OCI-LY1 (cell line): Measurements from ENCODE around the gene TDO2.
"Not testable (repeated sequence)": the region's sequence is repeated elsewhere in the genome, so short reads cannot be mapped to it uniquely, and the experiment has no call there.

Experiments used
- H2AFZ ChIP-seq: fragments of 200-600 bp; sonication (generic), shearing (Covaris generic); 2 replicates; pipeline ENCODE4 v1.6.0; 2014; ENCODE audit warnings: antibody characterized with exemption, mild to moderate bottlenecking, low read length
- H3F3A ChIP-seq: fragments of 200-600 bp; sonication (generic), shearing (Covaris generic); 2 replicates; pipeline ENCODE4 v1.6.0; 2014; ENCODE audit warnings: mild to moderate bottlenecking, antibody characterized with exemption, low read length, moderate library complexity; ENCODE audit not compliant: insufficient read depth
- H3K27ac ChIP-seq: fragments of 200-600 bp; sonication (generic); 2 replicates; pipeline ENCODE4 v1.5.1; 2014; ENCODE audit warnings: low read length, mixed run types, mild to moderate bottlenecking, low read depth; ENCODE audit not compliant: poor library complexity, severe bottlenecking
- H3K27me3 ChIP-seq: fragments of 200-600 bp; sonication (generic); 2 replicates; pipeline ENCODE4 v1.6.0; 2014; ENCODE audit warnings: antibody characterized with exemption, mild to moderate bottlenecking, low read length, moderate library complexity; ENCODE audit not compliant: insufficient read depth
- H3K36me3 ChIP-seq: fragments of 200-600 bp; sonication (generic); 2 replicates; pipeline ENCODE4 v1.6.1; 2014; ENCODE audit warnings: mild to moderate bottlenecking, antibody characterized with exemption, low read length, moderate library complexity, mixed read lengths; ENCODE audit not compliant: insufficient read depth
- H3K4me1 ChIP-seq: fragments of 200-600 bp; sonication (generic); 2 replicates; pipeline ENCODE4 v1.5.1; 2014; ENCODE audit warnings: mild to moderate bottlenecking, low read length, moderate library complexity; ENCODE audit not compliant: insufficient read depth, severe bottlenecking
- H3K4me2 ChIP-seq: fragments of 200-600 bp; sonication (generic), shearing (Covaris generic); 2 replicates; pipeline ENCODE4 v1.6.1; 2014; ENCODE audit warnings: low read length
- H3K4me3 ChIP-seq: fragments of 200-600 bp; sonication (generic); 2 replicates; pipeline ENCODE4 v1.5.1; 2014; ENCODE audit warnings: low read length, low read depth, mild to moderate bottlenecking, mixed read lengths; ENCODE audit not compliant: poor library complexity, severe bottlenecking
- H3K79me2 ChIP-seq: fragments of 200-600 bp; shearing (Covaris generic); 2 replicates; pipeline ENCODE4 v1.6.1; 2016; ENCODE audit warnings: mixed run types, low read length, mixed read lengths; ENCODE audit not compliant: insufficient read depth
- H3K9ac ChIP-seq: fragments of 200-600 bp; sonication (generic), shearing (Covaris generic); 2 replicates; pipeline ENCODE4 v1.6.1; 2014; ENCODE audit warnings: mild to moderate bottlenecking, low read length, mixed read lengths
- H3K9me2 ChIP-seq: fragments of 200-600 bp; sonication (generic), shearing (Covaris generic); 2 replicates; pipeline ENCODE4 v1.6.1; 2014; ENCODE audit warnings: low read depth, mild to moderate bottlenecking, low read length, mixed read lengths
- H3K9me3 ChIP-seq: fragments of 200-600 bp; shearing (Covaris generic); 2 replicates; pipeline ENCODE4 v1.6.1; 2014; ENCODE audit warnings: low read length, mixed read lengths
- H4K20me1 ChIP-seq: fragments of 200-600 bp; sonication (generic), shearing (Covaris generic); 2 replicates; pipeline ENCODE4 v1.6.0; 2016; ENCODE audit warnings: mild to moderate bottlenecking, low read length; ENCODE audit not compliant: insufficient read depth
- EZH2 ChIP-seq: fragments of 200-600 bp; sonication (generic), shearing (Covaris generic); IDR thresholded peaks from 2 replicates; pipeline ENCODE4 v1.8.0; 2017; ENCODE audit warnings: borderline replicate concordance, mixed run types, mild to moderate bottlenecking, antibody characterized with exemption, low read length, moderate library complexity, mixed read lengths
- TF ChIP-seq, protein P1 (sequence below): fragments of 200-600 bp; sonication (generic), shearing (Covaris generic); IDR thresholded peaks from 2 replicates; pipeline ENCODE4 v1.5.1; 2017; ENCODE audit warnings: mild to moderate bottlenecking, antibody characterized with exemption, low read length, moderate library complexity, mixed read lengths

The TDO2 gene

DNA sequence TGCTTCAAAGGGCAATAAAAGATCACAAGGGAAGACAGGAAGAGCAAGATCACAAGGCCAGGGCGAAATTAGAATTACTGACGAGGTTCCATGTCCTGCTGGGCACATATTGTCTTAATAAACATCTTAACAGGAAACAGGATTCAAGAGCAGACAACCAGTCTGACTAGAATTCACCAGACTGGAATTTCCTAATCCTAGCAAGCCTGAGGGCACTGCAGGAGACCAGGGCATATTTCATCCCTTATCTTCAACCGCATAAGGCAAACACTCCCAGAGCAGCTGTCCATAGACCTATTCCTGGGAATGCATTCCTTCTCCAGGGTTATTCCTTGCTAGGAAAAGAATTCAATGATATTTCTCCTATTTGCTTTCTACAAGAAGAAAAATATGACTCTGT, 12.4 kb upstream of the TDO2 start:
- no peaks in the 10 kb centered on the region for H3K9me2 ChIP-seq
- TF ChIP-seq, protein P1, sequence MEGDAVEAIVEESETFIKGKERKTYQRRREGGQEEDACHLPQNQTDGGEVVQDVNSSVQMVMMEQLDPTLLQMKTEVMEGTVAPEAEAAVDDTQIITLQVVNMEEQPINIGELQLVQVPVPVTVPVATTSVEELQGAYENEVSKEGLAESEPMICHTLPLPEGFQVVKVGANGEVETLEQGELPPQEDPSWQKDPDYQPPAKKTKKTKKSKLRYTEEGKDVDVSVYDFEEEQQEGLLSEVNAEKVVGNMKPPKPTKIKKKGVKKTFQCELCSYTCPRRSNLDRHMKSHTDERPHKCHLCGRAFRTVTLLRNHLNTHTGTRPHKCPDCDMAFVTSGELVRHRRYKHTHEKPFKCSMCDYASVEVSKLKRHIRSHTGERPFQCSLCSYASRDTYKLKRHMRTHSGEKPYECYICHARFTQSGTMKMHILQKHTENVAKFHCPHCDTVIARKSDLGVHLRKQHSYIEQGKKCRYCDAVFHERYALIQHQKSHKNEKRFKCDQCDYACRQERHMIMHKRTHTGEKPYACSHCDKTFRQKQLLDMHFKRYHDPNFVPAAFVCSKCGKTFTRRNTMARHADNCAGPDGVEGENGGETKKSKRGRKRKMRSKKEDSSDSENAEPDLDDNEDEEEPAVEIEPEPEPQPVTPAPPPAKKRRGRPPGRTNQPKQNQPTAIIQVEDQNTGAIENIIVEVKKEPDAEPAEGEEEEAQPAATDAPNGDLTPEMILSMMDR, result no peak
- no peak for TF ChIP-seq EZH2
- no peak overlapping the region for H3K27ac ChIP-seq
- no peaks in the 10 kb centered on the region for H3K9me3 ChIP-seq
- H3K79me2 ChIP-seq, result no peaks in the 10 kb centered on the region
- H4K20me1 ChIP-seq, result no peaks in the 10 kb centered on the region
- no peaks in the 10 kb centered on the region for H3K36me3 ChIP-seq
- no peaks in the 10 kb centered on the region for H3K4me1 ChIP-seq
- H3F3A ChIP-seq, result no peaks in the 10 kb centered on the region
- H2AFZ ChIP-seq, result no peak overlapping the region
- H3K27me3 ChIP-seq, result no peaks in the 10 kb centered on the region
- no peak overlapping the region for H3K9ac ChIP-seq
- H3K4me2 ChIP-seq, result no peak overlapping the region
- H3K4me3 ChIP-seq, result no peak overlapping the region

DNA sequence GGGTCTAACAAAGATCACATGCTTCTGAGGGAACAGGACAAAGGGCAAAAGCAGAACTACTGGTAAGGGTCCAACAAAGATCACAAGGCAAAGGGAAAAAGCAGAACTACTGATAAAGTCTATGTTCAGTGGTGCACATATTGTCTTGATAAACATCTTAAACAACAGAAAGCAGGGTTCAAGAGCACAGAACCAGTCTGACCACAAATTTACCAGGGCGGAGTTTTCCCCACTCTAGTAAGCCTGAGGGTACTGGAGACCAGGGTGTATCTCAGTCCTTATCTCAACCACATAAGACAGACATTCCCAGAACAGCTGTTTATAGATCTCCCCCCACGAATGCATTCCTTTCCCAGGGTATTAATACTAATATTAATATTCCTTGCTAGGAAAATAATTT, 5.1 kb upstream of the TDO2 start:
- H3F3A ChIP-seq, H3K9me2 ChIP-seq, H3K36me3 ChIP-seq, H3K4me3 ChIP-seq, H3K27me3 ChIP-seq, H3K27ac ChIP-seq, H3K79me2 ChIP-seq, H3K4me1 ChIP-seq, H2AFZ ChIP-seq, H4K20me1 ChIP-seq, H3K9me3 ChIP-seq, H3K4me2 ChIP-seq, H3K9ac ChIP-seq: not testable (repeated sequence)

DNA sequence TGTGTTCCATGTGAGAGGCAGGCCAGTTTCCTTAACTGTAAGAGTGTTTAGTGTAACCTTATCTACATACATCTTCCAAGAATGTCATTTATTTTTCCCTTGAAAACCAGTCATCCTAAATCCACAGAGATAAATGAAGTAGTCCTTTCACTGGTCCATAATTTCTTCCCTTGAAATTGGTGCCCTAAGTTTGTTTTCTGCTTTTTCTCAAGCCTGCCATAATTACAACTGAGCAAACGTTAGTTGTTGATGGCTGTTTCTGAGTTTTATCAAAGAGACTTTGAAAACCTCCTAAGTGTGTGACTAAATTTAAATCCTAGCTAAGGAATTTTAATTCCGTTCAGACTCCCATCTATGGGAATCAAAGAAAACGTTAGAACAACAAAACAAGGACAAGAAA, 3.6 kb upstream of the TDO2 start:
- Histone ChIP-seq H3K4me3 (no peak overlapping the region), H3K36me3 (no peaks in the 10 kb centered on the region), H2AFZ (no peak overlapping the region), H3K4me1 (no peaks in the 10 kb centered on the region), H3K9me3 (no peaks in the 10 kb centered on the region), H3K9ac (no peak overlapping the region), H3K27me3 (no peaks in the 10 kb centered on the region), H4K20me1 (no peaks in the 10 kb centered on the region), H3K79me2 (no peaks in the 10 kb centered on the region), H3K4me2 (no peak overlapping the region), H3F3A (no peaks in the 10 kb centered on the region), H3K9me2 (no peaks in the 10 kb centered on the region), H3K27ac (no peak overlapping the region)
- TF ChIP-seq, protein P1, result no peak
- TF ChIP-seq EZH2, result no peak

DNA sequence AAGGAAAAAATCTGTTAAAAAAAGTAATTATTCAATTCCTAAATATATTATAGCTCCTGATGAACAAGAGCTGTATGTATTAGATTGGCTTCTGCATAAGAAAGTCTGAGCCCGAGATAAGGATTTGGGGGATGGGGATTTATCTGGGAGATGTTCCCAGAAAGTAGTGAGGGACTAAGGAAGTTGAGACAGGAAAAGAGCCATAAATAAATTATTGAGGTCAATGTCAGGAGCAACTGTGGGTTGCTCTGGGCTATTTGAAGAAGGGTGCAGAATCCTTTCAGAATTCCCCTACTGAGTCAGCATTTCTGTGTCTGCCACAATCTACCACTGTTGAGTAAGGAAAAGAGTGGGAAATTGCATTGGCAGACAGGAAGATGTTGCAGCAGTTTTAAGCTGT, 3.1 kb upstream of the TDO2 start:
- Histone ChIP-seq H3K27ac (no peak overlapping the region), H3K9me3 (no peaks in the 10 kb centered on the region), H3K9me2 (no peaks in the 10 kb centered on the region), H4K20me1 (no peaks in the 10 kb centered on the region), H3K9ac (no peak overlapping the region), H3F3A (no peaks in the 10 kb centered on the region), H3K27me3 (no peaks in the 10 kb centered on the region), H2AFZ (no peak overlapping the region), H3K4me1 (no peaks in the 10 kb centered on the region), H3K4me3 (no peak overlapping the region), H3K4me2 (no peak overlapping the region), H3K36me3 (no peaks in the 10 kb centered on the region), H3K79me2 (no peaks in the 10 kb centered on the region)
- TF ChIP-seq, protein P1, result no peak
- no peak for TF ChIP-seq EZH2
